ENCODE data around the gene PAGE5.

- TF ChIP-seq CTCF (IDR thresholded peaks at IDR 0.05) (no peak), POLR2A (IDR thresholded peaks at IDR 0.05) (no peak), POLR2AphosphoS5 (IDR thresholded peaks at IDR 0.05; ENCODE audit: insufficient read depth in 1 of 2, low read depth in 1 of 2) (no peak)
These were observed 23.5 kb upstream of the PAGE5 start for GRCh38 chrX:55196688-55197087.
